ENCODE data around the gene PPIL6.
A peak's percentile ranks its signal among the peaks of the same experiment; 100 is the strongest.

The PPIL6 gene

DNA sequence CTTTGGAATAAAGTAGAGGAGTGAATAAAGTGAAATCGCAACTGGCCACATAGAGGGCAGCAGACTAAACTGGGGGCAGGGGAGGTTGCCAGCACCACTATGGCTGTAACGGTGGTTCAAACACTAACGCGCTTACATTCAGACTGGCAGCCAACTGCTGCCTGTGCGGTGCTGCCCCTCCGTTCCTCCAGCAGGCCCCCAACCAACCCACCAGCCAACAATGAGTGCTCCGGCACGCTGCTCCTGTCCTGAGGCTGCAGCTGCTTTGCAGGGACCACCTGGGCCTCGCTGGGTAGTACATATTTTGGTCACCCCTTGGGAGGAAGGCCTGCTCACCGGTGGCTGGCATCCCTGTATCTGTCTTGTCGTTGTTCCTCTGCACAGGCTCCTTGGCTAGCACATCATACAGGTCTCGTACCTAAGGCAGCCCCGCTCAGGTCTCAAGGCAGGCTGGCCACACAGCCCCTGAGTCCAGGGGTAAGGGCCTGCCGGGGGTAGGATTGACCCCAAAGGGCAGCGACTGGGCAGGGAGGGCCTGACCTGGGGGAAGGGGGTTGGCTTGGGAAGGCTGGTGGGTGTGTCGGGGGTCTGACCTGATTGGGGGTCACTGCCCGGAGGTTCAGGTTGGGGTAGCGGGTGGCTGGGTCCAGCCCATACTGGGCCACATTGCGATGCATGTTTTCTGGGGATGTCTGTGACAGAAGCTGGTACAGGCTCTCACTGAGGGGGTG, 8.8 kb upstream of the PPIL6 start:
- DNase-seq (ENCODE audit: low spot score) (no peak), FAIRE-seq (no peak)

DNA sequence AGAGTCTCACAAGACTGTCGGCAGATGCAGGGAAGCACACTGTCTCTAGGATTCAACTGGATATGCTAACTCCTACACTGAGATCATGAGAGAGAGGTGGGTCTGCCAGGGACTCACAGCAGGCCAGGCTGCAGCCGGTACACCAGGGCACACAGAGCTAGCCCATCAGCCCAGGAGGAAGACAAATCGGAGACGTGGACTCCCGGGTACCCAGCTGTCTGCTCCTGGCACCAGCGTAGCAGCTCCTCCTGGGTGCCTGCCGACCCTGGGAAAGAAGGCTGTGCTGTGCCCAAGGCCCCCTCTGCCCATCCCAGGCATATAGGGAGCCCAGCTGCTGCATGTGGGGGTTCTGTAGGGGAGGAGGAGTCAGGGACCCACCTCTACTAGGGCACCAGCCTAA, 8.2 kb upstream of the PPIL6 start:
- FAIRE-seq: no peak
- DNase-seq (ENCODE audit: low spot score): no peak

DNA sequence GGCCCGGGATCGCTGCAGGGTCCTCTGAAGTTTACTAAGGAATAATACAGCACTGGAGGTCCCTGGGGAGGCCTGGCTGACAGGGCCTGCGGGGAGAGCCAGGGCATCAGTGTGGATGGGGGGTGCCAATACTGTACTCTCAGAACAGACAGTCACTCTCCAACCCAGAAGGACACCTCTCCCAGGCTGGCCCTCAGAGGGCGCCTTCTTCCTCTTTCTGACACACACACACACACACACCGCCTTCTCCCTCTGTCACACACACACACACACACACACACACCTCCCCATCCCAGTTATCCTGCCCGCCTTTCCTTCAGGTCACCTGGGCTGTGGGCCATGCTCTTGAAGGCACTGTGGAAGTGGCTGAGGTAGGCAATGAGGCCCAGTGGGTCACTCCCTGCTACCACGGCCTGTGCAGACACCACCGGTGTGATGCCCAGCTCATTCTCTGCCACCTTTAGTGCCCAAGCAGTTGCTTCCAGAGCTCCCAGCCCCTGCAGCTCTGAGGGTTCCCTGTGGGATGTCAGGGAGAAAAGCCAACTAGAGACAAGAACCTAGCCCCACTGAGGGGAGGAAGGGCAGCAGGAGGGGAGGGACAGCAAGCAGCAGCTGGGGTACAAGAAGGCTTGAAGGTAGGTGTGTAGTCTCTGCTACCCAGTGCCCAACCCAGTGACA, 7.6 kb upstream of the PPIL6 start:
- no peak for FAIRE-seq
- DNase-seq (ENCODE audit: low spot score): no peak

DNA sequence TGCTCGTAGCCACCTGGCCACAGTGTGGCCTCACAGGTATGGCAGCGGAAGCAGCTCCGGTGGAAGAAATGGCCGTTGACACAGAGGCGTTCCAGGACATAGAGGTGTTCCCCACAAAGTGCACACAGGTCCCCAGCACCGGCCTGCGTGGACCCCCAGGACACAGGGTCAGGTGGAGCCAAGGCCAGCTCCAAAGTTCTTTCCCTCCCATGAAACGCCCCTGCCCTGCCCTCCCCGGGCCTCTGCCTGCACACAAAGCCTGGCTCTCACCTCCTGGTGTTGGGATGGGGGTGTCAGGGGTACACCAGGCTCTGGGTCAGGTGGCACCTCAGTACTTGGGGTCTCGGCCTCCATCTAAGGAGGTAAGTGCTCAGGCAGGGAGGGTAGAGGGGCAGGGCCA, 6.7 kb upstream of the PPIL6 start:
- no peak for FAIRE-seq
- DNase-seq (ENCODE audit: low spot score): no peak

DNA sequence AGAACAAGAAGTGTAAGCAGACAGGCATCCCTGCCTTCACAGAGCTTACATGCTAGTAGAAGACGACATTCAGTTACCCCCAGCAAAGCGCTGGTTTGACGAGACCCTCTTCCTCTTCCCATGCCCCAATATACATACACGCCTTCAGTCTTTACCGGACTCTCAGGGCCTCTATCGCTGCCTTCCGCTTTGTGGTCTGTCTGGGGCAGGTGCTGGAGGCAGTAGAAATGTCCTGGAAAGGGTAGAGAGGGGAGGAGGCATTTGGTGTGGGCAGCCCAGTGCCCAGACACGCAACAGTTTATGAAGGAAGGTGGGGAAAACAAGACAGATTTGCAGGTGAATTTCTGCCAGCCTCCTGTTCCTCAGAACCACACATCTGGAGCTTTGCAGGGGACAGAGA, 6.1 kb upstream of the PPIL6 start:
- DNase-seq (ENCODE audit: low spot score): no peak
- no peak for FAIRE-seq

DNA sequence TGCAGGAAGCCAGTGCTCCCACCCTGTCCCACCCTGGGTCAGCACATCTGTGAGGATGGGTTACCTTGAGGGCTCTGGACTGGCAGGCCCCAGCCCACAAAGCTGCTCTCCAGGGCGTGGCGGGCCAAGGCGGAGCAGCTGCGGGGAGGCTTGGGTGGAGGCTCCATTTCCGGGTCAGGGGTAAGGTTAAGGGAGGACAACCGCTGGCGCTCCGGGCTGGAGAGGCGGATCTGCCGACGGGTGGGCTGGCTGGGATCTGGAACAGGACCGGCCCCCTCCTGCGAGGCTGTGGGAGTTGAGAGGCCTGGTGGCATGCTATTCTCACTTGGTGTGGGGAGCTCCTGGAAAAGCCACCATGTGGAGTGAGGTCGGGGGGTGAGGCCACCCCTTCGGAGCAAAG, 5.6 kb upstream of the PPIL6 start:
- FAIRE-seq: no peak
- DNase-seq (ENCODE audit: low spot score): no peak

DNA sequence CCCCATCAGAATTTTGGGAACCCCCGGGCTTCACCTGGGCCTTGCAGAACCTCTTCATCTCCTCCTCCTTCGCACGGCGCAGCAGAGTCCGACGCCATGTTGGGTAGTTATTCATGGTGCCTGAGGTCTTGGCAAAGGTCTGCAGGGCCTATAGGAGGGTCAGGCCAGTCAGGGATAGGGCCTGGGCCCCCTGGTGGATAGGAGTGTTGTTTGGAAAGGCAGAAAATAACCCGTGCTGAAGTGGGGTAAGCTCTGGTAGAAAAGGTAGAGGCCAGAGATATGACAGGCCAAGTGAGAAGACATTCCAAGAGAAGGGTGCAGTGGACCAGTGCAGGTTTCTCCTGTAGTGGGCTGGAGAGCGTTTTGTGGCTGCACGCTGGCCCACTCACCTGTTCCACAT, 5.0 kb upstream of the PPIL6 start:
- FAIRE-seq (no peak), DNase-seq (ENCODE audit: low spot score) (no peak)

DNA sequence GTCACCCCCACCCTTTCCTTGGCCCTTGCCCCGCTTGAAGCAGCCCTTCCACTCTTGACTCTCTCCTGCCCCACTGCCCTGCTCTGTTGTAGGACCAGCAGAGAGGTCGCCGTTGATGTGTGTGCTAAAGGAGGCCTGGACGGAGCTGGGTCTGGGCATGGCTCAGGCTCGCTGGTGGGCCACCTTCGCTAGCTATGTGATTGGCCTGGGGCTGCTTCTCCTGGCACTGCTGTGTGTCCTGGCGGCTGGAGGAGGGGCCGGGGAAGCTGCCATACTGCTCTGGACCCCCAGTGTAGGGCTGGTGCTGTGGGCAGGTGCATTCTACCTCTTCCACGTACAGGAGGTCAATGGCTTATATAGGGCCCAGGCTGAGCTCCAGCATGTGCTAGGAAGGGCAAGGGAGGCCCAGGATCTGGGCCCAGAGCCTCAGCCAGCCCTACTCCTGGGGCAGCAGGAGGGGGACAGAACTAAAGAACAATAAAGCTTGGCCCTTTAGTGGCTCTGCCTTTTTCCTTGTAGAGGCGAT, 3.1 kb upstream of the PPIL6 start:
- DNase-seq (ENCODE audit: low spot score) (no peak), FAIRE-seq (no peak)

DNA sequence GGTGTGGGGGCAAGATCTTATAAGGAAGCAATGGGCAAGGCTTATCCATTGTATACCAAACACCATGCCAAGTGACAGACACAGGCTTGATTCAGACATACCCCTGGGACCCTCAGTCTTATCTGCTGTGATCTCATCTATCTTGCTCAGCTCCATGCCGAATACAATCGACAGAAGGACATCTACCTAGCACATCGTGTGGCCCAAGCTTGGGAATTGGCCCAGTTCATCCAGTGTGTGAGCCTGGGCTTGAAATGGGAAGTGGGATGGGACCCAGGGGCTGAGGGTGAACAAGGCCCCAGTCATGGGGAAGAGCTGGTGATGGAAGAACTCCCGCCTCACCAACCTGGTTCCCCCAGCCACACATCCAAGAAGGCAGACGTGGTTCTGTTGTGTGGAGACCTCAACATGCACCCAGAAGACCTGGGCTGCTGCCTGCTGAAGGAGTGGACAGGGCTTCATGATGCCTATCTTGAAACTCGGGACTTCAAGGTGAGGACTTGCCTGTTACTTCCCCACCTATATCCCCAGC, 2.0 kb upstream of the PPIL6 start:
- DNase-seq (ENCODE audit: low spot score) (no peak), FAIRE-seq (no peak)

DNA sequence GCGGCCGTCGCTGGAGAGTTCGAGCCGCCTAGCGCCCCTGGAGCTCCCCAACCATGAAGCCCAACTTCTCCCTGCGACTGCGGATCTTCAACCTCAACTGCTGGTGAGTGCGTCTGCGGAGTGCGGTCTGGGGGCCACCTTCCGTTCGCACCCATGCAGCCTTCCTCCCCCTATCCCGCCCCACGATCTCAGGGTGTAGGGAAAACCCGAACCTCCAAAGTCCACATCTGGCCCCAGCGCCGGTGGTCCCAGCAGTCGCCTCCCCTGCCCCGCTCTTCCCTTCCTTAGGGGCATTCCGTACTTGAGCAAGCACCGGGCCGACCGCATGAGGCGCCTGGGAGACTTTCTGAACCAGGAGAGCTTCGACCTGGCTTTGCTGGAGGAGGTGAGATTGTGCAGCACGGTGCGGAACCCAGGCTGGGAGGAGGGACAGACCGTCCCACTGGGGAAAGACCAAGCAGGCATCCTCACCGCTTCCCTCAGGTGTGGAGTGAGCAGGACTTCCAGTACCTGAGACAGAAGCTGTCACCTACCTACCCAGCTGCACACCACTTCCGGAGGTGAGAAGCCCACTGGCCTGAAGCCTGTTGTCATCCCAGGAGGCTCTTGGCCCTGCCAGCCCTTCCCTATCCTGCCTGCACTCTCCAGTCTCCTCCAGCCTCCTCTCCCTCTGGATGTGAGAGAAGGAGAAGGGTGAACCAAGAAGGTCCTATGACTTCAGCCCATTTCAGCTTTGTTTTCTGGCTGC, 815 bp upstream of the PPIL6 start:
- no peak for FAIRE-seq
- DNase-seq (ENCODE audit: low spot score): peak; percentile 41

DNA sequence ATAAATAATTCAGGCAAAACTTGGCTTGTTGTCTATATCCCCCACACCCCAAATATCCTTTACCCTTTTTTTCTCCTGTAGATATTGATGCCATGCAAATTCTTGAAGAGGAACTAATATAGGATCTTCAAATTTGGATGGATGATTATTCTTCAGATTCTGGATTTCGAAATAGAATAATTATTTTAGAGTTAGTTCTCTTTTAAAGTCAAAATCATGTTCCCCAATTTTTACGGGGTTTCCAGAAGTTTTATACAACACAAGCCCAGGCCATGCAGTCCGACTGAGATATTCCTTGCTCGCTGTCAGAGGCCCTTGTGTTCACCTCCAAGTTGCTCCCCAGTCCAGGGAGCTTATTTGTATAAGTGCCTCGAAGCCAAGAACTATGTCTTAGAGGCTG, 4.4 kb downstream of the PPIL6 start:
- FAIRE-seq (no peak), DNase-seq (ENCODE audit: low spot score) (no peak)

DNA sequence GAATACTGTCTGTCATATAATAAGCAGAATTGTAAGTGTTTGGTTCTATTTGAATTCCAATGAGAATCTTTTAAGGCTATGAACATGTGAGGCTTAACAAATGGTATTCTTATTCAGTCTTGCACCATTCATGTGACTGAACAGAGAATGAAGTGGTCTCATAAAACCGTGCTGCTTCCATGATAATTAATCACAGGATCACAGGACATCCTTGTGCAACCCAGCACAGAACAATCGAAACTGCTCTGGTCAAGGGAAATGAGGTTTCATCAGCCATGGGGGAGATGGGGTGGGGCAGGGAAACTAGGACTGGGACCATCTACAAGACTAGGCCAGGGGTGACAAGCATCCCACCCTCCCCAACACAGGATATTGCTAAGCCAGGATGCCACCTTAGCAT, 6.0 kb downstream of the PPIL6 start:
- no peak for FAIRE-seq

DNA sequence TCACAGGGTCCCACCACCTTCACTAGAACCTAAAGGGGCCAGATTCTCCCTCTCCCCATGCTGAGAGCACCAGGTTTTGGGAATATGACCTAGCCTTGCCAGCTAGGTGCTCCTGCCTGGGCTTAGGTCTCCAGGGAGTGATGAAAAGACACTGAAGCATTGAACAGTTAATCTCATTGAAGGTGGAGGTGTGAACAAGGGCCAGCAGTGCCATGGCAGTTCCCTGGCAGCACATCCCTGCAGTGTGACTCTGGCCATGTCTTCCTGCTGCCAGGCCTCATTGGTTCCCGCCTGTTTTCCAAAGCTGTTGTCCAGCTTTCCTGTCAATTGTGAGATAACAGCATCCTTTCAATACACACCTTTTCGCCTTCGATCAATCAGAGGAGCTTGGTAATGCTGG, 10.9 kb downstream of the PPIL6 start:
- no peak for FAIRE-seq
- no peak for DNase-seq (ENCODE audit: low spot score)

More for the DNA sequence above, 6.0 kb downstream of the PPIL6 start:
- no peak for DNase-seq (ENCODE audit: low spot score)

DNA sequence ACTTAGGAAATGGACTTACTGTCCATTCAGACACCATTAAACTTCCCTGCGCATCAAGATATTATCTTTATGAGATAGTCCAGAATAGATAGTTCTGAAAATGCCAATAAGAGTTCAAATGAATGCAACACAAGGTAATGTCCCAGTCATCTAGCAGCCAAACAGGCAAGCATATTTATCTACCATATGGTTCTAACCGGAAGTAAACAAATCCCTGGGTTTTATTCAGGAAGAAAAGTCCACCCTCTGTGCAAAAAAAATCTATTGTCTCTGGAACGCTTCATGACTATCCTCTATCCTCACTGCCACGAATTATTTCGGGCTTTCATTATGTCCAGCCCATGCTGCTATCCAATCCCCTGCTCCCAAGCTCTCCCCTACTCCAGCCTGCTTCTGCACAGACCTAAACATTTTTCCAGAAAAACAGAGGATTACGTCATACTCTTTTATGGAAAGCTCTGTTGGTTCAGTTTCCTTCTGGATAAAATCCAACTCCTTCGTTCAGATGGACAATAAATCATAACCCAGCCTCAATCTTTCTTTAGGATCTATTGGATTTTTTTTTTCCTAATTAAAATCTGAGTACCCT, 11.4 kb downstream of the PPIL6 start:
- FAIRE-seq (no peak), DNase-seq (ENCODE audit: low spot score) (no peak)

DNA sequence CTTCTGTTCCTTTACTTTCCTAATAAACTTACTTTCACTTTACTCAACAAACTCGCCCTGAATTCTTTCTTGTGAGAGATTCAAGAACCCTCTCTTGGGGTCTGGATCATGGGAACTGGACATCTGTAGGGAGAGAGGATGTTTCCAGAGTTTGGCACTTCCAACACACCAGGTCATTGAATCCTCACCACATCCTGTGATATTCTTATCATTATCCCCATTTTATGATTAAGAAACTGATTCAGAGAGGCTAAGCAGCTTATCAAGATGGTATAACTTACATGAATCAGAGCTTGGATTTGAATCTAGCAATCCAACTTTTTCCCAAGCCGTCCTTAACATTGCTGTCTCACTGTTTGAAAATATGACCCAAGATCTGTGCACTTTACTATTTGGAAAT, 15.5 kb downstream of the PPIL6 start:
- DNase-seq (ENCODE audit: low spot score): peak; percentile 74
- no peak for FAIRE-seq

DNA sequence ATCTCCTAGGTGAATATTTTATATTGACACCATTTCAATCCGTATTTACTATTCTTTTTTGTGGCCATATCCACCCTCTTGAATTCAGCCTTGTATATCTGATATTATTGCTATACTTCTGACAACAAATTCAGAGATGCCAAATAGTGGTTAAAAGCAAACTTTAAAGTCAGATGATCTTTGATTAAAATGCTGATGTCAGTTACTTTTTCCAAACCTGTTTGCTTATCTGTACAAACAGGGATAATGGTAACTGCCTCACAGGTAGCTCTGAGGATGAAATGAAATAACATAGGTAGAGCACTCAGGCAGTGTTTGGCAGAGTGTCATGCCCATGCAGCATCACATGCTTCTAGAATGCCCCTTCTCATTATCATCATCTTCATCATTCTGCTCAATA, 19.2 kb downstream of the PPIL6 start:
- no peak for DNase-seq (ENCODE audit: low spot score)
- FAIRE-seq: no peak

DNA sequence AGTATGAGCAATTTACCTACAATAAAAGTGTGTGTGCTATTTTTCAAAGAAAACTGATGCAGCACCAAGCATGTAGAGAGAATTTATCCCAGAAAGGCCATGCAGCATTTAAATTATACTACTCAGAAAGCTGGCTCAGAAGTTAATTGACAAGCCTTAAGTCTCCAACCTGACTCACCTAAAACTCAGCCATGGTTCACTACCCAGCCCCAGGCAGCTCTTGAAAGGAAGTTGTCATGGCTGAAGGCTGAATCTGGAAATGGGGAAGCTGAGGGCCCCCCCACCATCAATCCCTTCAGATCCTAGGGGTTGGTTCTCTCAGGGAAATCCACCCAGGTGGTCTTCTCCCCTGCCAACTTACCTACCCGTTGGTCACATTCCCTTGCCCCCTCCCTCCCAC, 19.7 kb downstream of the PPIL6 start:
- peak; percentile 76 for FAIRE-seq
- peak; percentile 61 for DNase-seq (ENCODE audit: low spot score)

DNA sequence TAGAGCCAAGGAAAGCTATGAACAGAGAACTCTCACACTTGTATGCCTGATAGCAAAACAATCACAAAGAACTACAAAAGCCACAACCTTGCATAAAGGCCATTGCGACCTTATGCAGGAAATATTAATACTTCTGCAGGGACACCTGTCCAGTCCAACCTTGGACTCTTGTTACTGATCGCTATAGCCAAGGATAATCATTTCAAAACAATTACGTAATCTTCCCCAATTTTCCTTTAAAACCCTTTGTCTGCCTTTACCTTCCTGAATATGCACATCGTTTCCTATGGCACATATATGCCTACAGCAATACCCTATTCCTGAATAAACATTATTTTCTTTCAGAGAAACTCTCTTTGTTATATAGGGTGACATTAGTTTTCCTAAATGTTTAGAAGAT, 22.8 kb downstream of the PPIL6 start:
- no peak for FAIRE-seq
- DNase-seq (ENCODE audit: low spot score): no peak

DNA sequence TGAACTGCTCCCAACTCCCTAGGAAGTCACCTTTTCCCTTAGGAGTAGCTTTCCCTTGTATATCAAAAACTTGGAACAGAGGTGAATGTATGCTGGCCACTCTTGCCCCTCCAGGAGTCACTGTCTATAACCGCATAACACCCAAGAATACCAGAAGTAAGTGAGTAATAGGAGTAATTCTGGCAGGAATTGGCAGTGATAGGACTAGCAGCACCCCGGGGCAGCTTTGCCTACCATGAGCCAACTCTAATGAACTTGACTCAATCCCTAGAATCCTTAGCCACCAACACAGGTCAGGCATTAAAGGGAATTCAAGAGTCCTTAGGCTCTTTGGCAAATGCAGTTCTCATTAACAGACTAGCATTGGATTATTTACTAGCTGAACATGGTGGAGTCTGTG, 29.4 kb downstream of the PPIL6 start:
- DNase-seq (ENCODE audit: low spot score): no peak
- FAIRE-seq: no peak

DNA sequence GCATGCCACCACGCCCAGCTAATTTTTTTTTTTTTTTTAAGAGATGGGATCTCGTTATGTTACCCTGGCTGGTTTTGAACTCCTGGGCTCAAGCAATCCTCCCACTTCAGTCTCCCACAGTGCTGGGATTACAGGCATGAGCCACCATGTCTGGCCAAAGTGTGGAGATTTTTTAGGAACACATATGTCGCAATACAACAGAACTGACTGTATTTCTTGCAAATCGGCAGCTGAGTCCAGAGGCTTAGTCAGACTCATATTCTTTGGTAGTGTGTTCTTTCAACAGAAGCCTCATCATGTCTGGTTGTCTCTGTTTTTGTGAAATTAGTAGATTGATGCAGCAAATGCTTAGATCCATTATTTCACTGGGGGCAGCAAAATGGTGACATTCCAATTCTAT, 34.2 kb downstream of the PPIL6 start:
- FAIRE-seq: no peak
- DNase-seq (ENCODE audit: low spot score): no peak

DNA sequence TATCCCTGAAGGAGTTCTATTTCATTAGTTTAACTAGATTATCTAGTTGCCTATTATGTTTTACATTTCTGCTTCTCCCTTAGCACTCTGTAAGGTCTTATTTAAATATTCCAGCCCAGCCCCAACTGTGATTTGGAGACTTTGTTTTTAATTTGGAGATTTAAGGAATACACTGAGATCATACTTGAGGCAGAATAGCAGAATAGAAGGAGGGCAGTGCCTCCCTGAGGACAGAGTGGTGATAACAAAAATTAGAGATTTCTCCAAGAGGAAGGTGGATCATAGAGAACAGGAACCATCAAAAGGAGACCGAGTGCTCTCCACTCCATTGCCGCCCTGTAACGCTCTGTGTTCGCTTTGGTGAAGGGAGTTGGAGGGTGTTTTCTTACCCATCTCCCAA, 43.4 kb downstream of the PPIL6 start:
- no peak for DNase-seq (ENCODE audit: low spot score)
- no peak for FAIRE-seq

All from RCC 7860 (cell line).